Epithelial cell of esophagus (primary cell): ENCODE results near the gene FAM227B.
"Not testable (repeated sequence)": the region's sequence is repeated elsewhere in the genome, so short reads cannot be mapped to it uniquely, and the experiment has no call there.

Source experiments
- DNase-seq: peaks from one replicate; pipeline ENCODE4 v3.0.0; 2010; ENCODE audit warnings: low read depth
- H3K4me3 ChIP-seq: 2 replicates; pipeline ENCODE4 v1.5.1; 2011; ENCODE audit warnings: mild to moderate bottlenecking, low read length, control low read depth
- TF ChIP-seq, protein P1 (sequence below): IDR thresholded peaks from 2 replicates; pipeline ENCODE4 v1.5.1; 2011; ENCODE audit warnings: low read depth, mild to moderate bottlenecking, low read length, control low read depth, inconsistent platforms; ENCODE audit not compliant: insufficient read depth; ENCODE audit errors: missing control alignments

Gene FAM227B

DNA sequence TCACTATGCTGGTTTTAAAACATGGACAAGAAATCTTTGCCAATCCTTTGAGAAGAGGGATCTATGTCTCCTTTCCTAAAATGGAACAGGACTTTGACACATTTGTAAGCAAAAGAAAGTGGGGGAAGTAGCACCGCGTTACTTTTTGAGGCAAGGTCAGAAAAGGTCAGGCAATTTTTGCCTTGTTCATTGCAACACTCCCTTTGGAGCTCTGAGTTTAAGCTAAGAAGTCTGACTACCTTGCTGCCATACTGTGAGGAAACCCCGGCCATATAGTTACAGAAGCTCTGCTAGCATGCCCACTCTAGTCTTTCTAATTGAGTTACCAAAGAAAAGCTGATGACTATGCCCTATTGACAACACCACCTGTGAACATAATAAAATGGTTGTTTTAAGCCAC, 1.4 kb downstream of the FAM227B start:
- no peak for DNase-seq
- H3K4me3 ChIP-seq = no peak overlapping the region
- TF ChIP-seq, protein P1, sequence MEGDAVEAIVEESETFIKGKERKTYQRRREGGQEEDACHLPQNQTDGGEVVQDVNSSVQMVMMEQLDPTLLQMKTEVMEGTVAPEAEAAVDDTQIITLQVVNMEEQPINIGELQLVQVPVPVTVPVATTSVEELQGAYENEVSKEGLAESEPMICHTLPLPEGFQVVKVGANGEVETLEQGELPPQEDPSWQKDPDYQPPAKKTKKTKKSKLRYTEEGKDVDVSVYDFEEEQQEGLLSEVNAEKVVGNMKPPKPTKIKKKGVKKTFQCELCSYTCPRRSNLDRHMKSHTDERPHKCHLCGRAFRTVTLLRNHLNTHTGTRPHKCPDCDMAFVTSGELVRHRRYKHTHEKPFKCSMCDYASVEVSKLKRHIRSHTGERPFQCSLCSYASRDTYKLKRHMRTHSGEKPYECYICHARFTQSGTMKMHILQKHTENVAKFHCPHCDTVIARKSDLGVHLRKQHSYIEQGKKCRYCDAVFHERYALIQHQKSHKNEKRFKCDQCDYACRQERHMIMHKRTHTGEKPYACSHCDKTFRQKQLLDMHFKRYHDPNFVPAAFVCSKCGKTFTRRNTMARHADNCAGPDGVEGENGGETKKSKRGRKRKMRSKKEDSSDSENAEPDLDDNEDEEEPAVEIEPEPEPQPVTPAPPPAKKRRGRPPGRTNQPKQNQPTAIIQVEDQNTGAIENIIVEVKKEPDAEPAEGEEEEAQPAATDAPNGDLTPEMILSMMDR = no peak

GRCh38 chr15:49612240-49612639, 8.4 kb downstream of the FAM227B start:
- DNase-seq, H3K4me3 ChIP-seq: not testable (repeated sequence)

DNA sequence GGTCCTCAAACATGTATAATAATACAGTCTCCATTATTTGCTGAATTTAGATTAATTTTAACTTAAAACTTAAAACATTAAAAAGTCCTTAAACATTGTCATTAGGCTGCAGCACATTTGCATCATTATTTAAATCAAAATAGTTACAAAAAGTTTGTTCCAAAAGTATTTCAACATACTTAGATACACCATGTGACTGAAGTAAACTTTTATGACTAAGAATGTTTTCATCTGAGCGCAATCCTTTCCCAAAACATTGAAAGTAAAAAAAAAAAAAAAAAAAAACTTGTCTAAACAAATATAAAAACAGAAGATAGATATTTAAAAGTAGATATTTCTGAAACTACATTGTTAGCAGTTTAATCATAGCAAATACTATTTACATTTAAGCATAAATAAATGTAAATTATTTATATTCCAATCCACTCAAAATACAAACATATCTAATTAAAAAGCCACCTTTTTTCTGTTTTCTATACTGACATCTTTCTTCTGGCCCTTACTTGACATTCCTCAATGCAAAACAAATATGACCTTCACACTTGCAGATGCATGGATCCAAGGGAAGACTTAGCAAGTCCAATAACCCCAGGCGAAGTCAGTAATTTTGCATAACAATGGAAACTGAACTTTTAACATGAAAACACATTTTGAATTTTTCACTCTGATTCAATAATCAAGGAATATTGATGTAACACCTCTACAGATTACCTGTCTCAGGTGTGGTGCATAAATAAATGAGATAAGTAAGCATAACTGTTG, 10.3 kb downstream of the FAM227B start:
- DNase-seq = no peak
- no peak overlapping the region for H3K4me3 ChIP-seq
- TF ChIP-seq, protein P1 = no peak

DNA sequence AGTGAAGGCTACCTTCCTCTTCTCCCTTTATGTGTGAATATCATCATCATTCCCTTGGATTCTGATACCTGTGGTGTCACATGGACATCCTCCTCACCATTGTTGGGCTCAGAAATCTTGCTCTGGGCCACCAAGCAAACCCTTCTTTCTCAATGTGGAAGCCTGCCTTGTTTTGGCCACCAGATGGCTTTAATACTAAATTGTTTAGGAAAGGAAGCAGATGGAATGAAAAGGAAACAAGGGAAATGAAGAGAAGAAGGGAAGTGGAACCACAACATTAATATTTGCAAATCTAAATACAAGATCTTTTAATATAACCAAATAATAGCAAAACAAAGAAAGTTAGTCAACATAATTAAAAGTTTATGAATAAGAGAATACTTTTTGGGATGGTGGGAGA, 14.0 kb downstream of the FAM227B start:
- DNase-seq = no peak
- H3K4me3 ChIP-seq = no peak overlapping the region
- TF ChIP-seq, protein P1 = peak; percentile 20

GRCh38 chr15:49605588-49605987, 15.0 kb downstream of the FAM227B start:
- no peak for DNase-seq
- no peak overlapping the region for H3K4me3 ChIP-seq
- TF ChIP-seq, protein P1 = no peak

GRCh38 chr15:49604625-49605409, 15.8 kb downstream of the FAM227B start:
- DNase-seq = no peak
- TF ChIP-seq, protein P1 = no peak
- H3K4me3 ChIP-seq = no peak overlapping the region

- DNase-seq, H3K4me3 ChIP-seq: not testable (repeated sequence)
Observed at GRCh38 chr15:49592829-49593316, 27.7 kb downstream of the FAM227B start.
